GM06990 (cell line): ENCODE data around the gene CCDC97.

Source experiments
- DNase-seq: peaks from one replicate; pipeline ENCODE4 v3.0.0-alpha.2; 2011; ENCODE audit not compliant: insufficient read length; ENCODE audit errors: extremely low read depth
- H3K27me3 ChIP-seq: replicated peaks from 2 replicates; pipeline ENCODE4 v1.6.0; 2011; ENCODE audit warnings: low read length; ENCODE audit not compliant: control insufficient read depth, insufficient read depth
- H3K36me3 ChIP-seq: 2 replicates; pipeline ENCODE4 v1.5.1; 2011; ENCODE audit warnings: low read length; ENCODE audit not compliant: control insufficient read depth, insufficient read depth
- H3K4me3 ChIP-seq: replicated peaks from 2 replicates; pipeline ENCODE4 v1.5.1; 2011; ENCODE audit warnings: low read depth, mild to moderate bottlenecking, control low read depth, low read length
- TF ChIP-seq, protein P1 (sequence below): IDR thresholded peaks from 2 replicates; pipeline ENCODE4 v1.5.1; 2011; ENCODE audit warnings: low read length, control low read depth, mild to moderate bottlenecking, inconsistent platforms; ENCODE audit not compliant: insufficient read depth, poor library complexity, severe bottlenecking

Gene CCDC97

DNA sequence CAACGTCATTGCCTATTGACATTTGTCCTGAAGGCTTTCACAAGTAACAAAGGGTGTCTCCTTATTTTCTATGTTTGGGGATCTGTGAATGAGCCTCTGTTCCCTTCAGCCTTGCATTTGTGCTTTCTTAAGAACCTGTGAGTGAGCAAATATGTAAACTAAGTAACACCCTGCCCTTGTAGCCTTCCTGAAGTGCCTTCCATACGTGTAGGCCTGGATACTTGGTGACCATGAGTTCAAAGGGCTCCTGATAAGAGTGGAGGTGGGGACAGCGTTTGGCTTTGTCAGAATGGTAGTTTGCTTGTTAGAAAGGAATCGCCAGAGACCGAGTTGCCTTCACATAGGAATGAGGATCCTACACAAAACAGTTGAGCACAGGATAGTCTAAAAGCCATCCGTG lies 14.5 kb upstream of the CCDC97 start:
- Histone ChIP-seq H3K27me3 (no peaks in the 10 kb centered on the region), H3K36me3 (peaks cover 38% of the 10 kb centered on the region), H3K4me3 (no peak overlapping the region)
- no peak for DNase-seq
- TF ChIP-seq, protein P1, sequence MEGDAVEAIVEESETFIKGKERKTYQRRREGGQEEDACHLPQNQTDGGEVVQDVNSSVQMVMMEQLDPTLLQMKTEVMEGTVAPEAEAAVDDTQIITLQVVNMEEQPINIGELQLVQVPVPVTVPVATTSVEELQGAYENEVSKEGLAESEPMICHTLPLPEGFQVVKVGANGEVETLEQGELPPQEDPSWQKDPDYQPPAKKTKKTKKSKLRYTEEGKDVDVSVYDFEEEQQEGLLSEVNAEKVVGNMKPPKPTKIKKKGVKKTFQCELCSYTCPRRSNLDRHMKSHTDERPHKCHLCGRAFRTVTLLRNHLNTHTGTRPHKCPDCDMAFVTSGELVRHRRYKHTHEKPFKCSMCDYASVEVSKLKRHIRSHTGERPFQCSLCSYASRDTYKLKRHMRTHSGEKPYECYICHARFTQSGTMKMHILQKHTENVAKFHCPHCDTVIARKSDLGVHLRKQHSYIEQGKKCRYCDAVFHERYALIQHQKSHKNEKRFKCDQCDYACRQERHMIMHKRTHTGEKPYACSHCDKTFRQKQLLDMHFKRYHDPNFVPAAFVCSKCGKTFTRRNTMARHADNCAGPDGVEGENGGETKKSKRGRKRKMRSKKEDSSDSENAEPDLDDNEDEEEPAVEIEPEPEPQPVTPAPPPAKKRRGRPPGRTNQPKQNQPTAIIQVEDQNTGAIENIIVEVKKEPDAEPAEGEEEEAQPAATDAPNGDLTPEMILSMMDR: no peak

DNA sequence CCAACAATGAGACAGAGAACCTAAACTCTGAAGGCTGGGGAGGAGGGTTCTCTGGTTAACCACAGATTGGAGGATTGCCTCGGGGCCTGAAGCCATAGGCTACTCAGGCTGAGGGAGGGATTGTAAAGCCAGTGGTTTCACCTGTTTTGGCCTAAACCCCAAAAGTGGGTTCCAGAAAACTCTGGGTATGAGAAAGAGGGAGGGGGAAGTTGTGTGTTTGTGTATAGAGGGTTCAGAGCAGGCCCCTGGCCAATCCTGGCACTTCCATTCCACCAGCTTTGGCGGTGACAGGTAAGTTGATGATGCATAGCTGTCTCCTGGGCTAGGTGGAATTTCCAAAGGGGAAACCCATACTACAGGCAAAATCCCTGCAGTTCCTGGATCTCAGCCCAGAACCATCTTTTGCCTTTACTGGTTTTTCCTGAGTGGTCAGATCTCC lies 13.5 kb upstream of the CCDC97 start:
- no peak for DNase-seq
- Histone ChIP-seq H3K27me3 (no peaks in the 10 kb centered on the region), H3K36me3 (peaks cover 42% of the 10 kb centered on the region)

DNA sequence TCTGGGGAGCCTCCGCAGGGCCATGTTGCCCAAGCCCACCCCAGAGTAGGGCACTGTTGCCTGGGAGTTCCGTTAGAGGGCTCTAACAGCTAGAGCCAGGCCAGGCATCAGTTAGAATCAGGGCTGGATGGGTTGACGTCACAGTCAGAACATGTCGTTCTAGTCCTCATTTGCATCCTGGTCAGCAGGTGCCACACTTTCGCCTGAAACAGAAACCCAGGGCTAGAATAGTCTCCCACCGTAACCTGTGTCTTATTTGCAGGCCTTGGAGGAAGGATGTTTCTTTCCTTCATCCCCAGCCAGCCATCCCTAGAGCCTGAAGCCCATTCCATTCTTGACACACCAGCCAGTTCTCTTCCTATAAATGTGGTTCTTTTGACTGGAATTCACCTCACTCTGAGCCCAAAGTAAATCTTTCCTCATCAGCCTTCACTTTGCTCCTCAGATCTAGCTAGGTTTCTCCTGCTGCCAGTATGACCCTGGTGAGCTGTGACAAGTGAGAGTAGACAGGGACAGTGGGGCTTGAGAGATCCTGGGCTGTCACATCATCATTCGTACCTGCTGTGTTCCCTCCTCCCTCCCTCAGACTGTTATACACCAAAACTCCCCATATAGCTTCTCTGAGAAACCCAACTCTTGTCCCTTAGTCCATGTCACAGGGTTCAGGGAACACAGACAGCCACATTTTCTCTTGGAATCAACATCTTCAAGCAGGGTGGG lies 12.2 kb upstream of the CCDC97 start:
- DNase-seq: peak; percentile 62
- Histone ChIP-seq H3K4me3 (peak overlapping the region; percentile 28; the same call in 1 of the 2 replicates), H3K27me3 (no peaks in the 10 kb centered on the region), H3K36me3 (peaks cover 37% of the 10 kb centered on the region)
- TF ChIP-seq, protein P1: peak; percentile 52

More for the DNA sequence above, 13.5 kb upstream of the CCDC97 start:
- TF ChIP-seq, protein P1: no peak
- H3K4me3 ChIP-seq: no peak overlapping the region

DNA sequence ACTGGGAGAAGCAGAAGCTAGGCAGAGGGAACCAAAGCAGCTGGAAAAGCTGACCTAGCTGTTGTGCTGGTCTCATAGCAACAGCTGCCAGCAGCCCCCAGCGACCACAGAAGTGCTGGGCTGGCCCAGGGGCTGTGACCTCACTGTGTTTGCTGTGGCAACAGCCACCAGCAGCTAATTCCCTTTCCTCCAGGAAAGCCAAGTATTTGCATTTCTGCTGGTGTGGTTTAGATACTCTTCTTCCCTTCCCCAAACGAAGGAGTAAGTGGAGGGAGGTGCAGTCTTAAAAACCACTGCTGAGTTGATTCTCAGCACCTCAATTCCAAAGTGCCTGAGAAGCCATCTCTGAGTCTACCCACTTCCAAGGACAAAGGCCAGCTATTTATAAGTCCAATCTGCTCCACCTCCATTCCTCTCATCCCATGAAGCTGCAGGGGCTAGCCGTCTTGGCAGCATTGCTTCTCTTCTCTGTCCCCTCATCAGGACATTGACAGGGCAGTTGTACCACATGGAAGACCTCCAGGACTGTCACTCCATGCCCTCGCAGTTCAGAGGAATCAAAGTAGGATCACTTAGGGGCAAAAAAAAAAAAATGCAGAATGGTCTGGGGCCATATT lies 11.5 kb upstream of the CCDC97 start:
- Histone ChIP-seq H3K36me3 (peaks cover 37% of the 10 kb centered on the region), H3K4me3 (0 out of 2 replicates have a peak overlapping the region, but pooled peaks have one; percentile 28)
- DNase-seq: no peak

DNA sequence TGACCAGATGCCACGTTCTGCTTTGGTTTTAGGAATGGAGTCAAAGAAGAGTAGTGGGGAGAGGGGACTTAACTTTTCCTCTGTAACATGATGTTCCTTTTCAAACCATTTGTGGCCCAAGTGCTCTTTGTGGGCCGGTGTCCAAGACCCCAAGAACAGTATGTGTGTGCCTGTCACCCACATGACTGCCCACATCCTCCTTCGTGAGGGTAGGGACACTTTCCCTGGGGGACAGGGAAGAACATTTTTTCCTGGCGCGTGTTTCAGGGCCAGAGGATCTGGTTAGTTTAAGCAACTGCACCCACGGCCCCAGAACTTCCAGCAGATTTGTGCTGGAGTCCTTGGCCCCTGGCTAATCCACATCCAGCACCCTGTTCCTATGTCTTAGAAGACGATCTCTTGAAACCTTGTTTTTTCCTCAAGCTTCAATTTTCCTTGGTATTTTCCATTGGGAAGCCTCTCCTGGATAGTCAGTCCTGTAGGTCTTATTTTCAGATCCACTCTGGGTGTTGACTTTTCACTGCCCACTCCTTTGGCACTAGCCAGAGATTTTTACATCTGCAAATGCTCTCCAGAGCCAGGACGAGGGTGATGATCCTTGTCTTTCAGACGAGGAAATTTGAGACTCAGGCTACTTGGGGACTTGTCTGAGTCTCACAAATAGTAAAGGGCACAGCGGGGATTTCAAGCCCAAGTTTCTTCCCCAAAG lies 10.8 kb upstream of the CCDC97 start:
- peaks cover 39% of the 10 kb centered on the region for H3K36me3 ChIP-seq
- TF ChIP-seq, protein P1: no peak
- no peak for DNase-seq
- no peaks in the 10 kb centered on the region for H3K27me3 ChIP-seq
- no peak overlapping the region for H3K4me3 ChIP-seq

More for the DNA sequence above, 11.5 kb upstream of the CCDC97 start:
- TF ChIP-seq, protein P1: no peak
- no peaks in the 10 kb centered on the region for H3K27me3 ChIP-seq
